AG10803 (cell line): Measurements from ENCODE around the gene RAB10.
A peak's percentile ranks its signal among the peaks of the same experiment; 100 is the strongest.
"Not testable (repeated sequence)": the region's sequence is repeated elsewhere in the genome, so short reads cannot be mapped to it uniquely, and the experiment has no call there.

ENCODE experiments used
- DNase-seq: peaks from one replicate; pipeline ENCODE4 v3.0.0; 2010; ENCODE audit warnings: low read depth
- H3K4me3 ChIP-seq: 2 replicates; pipeline ENCODE4 v1.5.1; 2011; ENCODE audit warnings: mild to moderate bottlenecking, low read length, control low read depth
- TF ChIP-seq, protein P1 (sequence below): conservative IDR thresholded peaks from 2 replicates; pipeline ENCODE4 v1.5.1; 2011; ENCODE audit warnings: mild to moderate bottlenecking, low read length, control low read depth, inconsistent platforms

RAB10 gene

DNA sequence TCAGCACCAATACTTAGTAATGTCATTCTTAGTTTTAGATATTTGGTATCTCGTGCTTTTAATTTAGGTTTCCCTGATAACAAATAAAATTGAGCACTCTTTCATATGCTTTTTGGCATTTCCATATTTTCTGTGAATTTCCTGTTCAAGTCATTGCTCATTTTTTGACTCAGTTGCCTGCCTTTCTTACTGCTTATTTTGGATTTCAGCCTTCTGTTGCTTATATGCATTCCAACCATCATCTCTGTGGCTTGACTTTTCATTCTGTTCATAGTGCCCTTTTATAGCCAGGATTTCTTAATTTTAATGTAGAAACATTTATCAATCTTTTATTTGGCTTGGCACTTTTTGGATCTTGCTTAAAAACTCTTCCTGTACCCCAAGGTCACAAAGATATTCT is 37.0 kb upstream of the RAB10 start:
- peak; percentile 51 for DNase-seq
- H3K4me3 ChIP-seq: no peak overlapping the region
- TF ChIP-seq, protein P1, sequence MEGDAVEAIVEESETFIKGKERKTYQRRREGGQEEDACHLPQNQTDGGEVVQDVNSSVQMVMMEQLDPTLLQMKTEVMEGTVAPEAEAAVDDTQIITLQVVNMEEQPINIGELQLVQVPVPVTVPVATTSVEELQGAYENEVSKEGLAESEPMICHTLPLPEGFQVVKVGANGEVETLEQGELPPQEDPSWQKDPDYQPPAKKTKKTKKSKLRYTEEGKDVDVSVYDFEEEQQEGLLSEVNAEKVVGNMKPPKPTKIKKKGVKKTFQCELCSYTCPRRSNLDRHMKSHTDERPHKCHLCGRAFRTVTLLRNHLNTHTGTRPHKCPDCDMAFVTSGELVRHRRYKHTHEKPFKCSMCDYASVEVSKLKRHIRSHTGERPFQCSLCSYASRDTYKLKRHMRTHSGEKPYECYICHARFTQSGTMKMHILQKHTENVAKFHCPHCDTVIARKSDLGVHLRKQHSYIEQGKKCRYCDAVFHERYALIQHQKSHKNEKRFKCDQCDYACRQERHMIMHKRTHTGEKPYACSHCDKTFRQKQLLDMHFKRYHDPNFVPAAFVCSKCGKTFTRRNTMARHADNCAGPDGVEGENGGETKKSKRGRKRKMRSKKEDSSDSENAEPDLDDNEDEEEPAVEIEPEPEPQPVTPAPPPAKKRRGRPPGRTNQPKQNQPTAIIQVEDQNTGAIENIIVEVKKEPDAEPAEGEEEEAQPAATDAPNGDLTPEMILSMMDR: no peak

DNA sequence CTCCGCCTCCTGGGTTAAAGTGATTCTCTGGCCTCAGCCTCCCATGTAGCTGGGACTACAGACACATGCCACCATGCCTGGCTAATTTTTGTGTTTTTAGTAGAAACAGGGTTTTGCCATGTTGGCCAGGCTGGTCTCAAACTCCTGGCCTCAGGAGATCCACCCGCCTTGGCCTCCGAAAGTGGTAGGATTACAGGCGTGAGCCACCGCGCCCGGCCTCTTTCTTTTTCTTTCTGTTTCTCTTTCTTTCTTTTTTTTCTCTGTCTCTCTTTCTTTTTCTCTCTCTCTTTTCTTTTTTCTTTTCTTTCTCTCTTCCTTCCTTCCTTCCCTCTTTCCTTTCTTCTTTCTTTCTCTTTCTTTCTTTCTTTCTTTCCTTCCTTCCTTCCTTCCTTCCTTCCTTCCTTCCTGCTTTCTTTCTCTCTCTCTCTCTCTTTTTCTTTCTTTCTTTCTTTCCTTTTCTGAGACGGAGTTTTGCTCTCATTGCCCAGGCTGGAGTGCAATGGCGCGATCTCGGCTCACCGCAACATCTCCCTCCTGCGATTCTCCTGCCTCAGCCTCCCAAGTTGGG is 35.0 kb upstream of the RAB10 start:
- not testable (repeated sequence) for DNase-seq, H3K4me3 ChIP-seq

DNA sequence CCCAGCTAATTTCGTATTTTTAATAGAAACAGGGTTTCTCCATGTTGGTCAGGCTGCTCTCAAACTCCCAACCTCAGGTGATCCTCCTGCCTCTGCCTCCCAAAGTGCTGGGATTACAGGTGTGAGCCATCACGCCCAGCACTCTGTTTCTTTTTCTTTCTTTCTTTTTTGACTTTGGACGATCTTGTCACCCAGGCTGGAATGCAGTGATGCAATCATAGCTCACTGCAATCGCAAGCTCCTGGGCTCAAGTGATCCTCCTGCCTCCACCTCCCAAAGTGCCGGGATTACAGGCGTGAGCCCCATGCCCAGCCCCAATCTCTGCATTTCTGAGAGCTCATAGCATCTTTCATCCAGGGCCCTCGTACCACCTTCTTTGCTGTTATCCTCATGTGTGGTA is 34.5 kb upstream of the RAB10 start:
- not testable (repeated sequence) for H3K4me3 ChIP-seq, DNase-seq

DNA sequence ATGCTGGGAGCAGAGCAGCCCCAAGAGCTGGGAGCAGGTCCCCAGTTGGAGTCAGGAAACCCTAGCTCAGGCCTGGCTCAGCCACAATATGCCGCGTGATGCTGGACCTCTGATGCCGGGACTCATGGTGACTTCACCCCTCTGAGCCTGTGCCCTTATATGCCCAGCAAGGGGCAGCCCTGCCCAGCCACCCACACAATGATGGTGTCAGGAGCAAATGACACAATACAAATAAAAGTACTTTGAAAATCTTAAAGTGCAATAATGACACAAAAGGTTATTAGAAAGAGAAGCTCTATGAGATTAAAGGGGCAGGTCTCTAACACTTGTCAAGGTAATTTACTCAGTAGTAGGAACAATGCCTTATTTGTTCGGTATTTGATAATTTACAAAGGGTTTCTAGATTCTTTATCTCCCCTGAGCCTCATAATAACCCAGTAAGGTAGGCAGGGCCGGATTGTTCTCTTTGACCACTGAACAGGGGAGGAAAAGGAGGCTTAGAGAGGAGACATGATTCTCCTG is 33.3 kb upstream of the RAB10 start:
- DNase-seq: no peak
- TF ChIP-seq, protein P1: no peak
- H3K4me3 ChIP-seq: no peak overlapping the region

DNA sequence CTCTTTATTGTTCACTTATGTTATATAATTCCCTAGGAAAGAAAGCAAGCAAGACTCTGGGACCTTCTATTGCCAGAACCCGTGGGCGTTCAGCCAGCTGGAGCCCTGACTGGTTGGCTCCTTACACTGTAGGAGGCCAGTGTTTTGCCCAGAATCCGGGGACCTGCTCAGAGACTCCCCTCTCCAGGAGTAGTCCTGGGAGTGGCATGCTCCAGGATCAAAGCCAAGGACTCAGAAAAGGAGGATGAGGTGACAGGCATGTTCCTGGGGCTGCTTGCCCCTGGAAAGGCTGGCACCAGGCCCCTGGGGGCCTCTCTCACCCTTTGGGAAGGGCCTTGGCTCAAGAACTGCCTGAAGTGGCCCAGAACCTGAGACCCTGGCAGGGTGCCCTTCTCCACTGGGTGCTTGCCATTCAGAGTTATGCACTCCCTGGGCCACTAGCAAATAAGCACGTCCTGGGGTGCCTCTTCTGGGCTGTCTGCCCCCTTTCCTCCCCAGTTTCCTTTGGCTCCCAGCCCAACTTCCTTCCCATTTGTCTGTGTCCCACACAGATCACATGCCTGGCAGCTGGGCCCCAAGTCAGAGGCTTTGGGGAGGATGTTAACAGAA is 32.0 kb upstream of the RAB10 start:
- peak; percentile 59 for DNase-seq
- TF ChIP-seq, protein P1: no peak
- H3K4me3 ChIP-seq: no peak overlapping the region

DNA sequence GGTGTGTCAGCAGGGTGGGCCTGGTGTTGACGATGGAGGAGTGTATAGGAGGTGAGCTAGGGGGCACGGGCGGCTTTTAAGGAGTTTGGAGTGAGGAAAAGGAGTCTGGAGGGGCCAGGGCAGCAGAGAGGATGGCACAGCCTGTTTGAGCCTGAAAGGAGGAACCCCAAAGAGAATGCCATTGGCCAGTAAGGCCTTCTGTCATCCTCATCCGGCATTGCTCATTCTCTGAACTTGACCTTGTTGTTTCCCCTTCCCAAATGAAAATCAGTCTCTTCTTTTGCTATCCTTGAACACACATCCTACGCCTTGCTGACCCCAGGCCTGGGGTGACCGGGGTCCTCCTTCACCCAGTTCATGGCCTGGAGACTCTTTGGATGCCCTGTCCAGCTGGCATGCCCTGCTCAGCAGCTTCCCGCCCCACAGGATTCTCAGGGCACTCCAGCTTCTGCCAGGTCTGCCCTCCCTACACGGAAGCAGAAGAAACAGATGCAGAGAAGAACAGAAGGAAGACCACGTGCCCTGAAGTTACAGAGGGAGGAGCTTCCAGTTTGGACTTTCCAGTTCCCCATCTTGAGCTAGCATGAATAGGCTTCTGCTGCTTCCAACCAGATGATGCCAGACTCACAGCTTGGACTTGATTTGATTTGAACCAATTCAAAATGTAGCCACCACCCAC is 31.1 kb upstream of the RAB10 start:
- DNase-seq: no peak
- H3K4me3 ChIP-seq: no peak overlapping the region
- TF ChIP-seq, protein P1: no peak

DNA sequence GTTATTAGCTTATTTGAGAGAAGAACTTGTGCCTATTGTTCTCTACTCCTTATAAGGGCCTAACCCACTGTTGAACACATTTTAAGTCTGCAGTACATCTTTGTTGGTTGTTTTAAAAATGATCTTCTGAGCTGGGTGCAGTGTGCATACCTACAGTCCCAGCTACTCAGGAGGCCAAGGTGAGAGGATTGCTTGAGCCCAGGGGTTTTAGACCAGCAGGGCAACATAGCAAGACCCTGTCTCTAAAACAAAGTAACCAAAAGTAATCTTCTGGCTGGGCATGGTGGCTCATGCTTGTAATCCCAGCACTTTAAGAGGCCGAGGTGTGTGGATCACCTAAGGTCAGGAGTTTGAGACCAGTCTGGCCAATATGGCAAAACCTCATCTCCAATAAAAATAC is 25.8 kb upstream of the RAB10 start:
- H3K4me3 ChIP-seq: no peak overlapping the region
- TF ChIP-seq, protein P1: no peak
- DNase-seq: no peak
